Caco-2 (cell line): Measurements from ENCODE around the gene ZNF45. TPM values are rescaled to one million over a fixed set of nuclear protein-coding genes. Genes with fewer than 3 reads are reported as not detected.

Source experiments
- Bru-seq: library from RNA; stranded (reverse); fragments of 400-500 nt; gene quantifications from one replicate; lab custom pipeline; 2021; lab: Mats Ljungman, UMichigan
- BruChase-seq, 2 experiments: library from RNA; stranded (reverse); fragments of 400-500 nt; gene quantifications; one replicate each; lab custom pipeline; 2021; lab: Mats Ljungman, UMichigan
- BruUV-seq: library from RNA; stranded (reverse); fragments of 400-500 nt; replicated peaks from 2 replicates; lab custom pipeline; 2021; lab: Mats Ljungman, UMichigan
- CTCF ChIA-PET: fragments of 300-600 bp; sonication (Branson Sonifier 250); formaldehyde crosslinking; loops from one replicate; lab custom pipeline; 2022; ENCODE audit warnings: antibody characterized with exemption; lab: Charles Lee
- POLR2A ChIA-PET: fragments of 300-600 bp; sonication (Branson Sonifier 250); formaldehyde crosslinking; loops from one replicate; lab custom pipeline; 2022; ENCODE audit warnings: antibody characterized with exemption; lab: Charles Lee
- DNase-seq, 2 experiments: peaks; one replicate each; pipeline versions ENCODE4 v3.0.0 to v3.0.0-alpha.2; 2020 to 2022
- H3K27me3 ChIP-seq: replicated peaks from 2 replicates; pipeline ENCODE4 v1.6.0; 2011; ENCODE audit warnings: low read length; ENCODE audit not compliant: control insufficient read depth, insufficient read depth
- H3K36me3 ChIP-seq: 2 replicates; pipeline ENCODE4 v1.5.1; 2011; ENCODE audit warnings: low read length; ENCODE audit not compliant: control insufficient read depth, insufficient read depth
- H3K4me1 ChIP-seq: fragments of 250-450 bp; sonication (Bioruptor Pico); 2 replicates; pipeline ENCODE4 v1.5.1; 2020; ENCODE audit warnings: mild to moderate bottlenecking
- H3K4me3 ChIP-seq: 2 replicates; pipeline ENCODE4 v1.5.1; 2011; ENCODE audit warnings: low read depth, mild to moderate bottlenecking, control low read depth, low read length
- H3K9me3 ChIP-seq: fragments of 250-450 bp; sonication (Bioruptor Pico); 2 replicates; pipeline ENCODE4 v1.5.1; 2020; ENCODE audit warnings: mild to moderate bottlenecking, moderate library complexity
- H3K27ac Mint-ChIP-seq: one replicate; pipeline ENCODE4 v1.8.0; 2022; ENCODE audit warnings: mixed read lengths; ENCODE audit not compliant: unreplicated experiment
- H3K27me3 Mint-ChIP-seq: one replicate; pipeline ENCODE4 v1.8.0; 2022; ENCODE audit warnings: mixed read lengths; ENCODE audit not compliant: insufficient read depth, unreplicated experiment
- H3K36me3 Mint-ChIP-seq: one replicate; pipeline ENCODE4 v1.8.0; 2022; ENCODE audit warnings: mild to moderate bottlenecking, mixed read lengths; ENCODE audit not compliant: insufficient read depth, unreplicated experiment
- H3K4me1 Mint-ChIP-seq: one replicate; pipeline ENCODE4 v1.8.0; 2022; ENCODE audit warnings: low read depth, mixed read lengths; ENCODE audit not compliant: unreplicated experiment
- H3K4me3 Mint-ChIP-seq: one replicate; pipeline ENCODE4 v1.8.0; 2022; ENCODE audit warnings: mild to moderate bottlenecking, moderate library complexity, mixed read lengths; ENCODE audit not compliant: unreplicated experiment
- H3K9me3 Mint-ChIP-seq: one replicate; pipeline ENCODE4 v1.8.0; 2022; ENCODE audit warnings: mixed read lengths; ENCODE audit not compliant: unreplicated experiment
- CTCF ChIP-seq, 2 experiments: fragments of 200-600 bp in 1 of 2; IDR thresholded peaks; 1 replicate in 1 of 2; 2 replicates in 1 of 2; pipeline versions ENCODE4 v1.5.1 to v1.8.0; 2011 to 2022; ENCODE audit warnings: antibody characterized with exemption in 1 of 2, control low read depth in 1 of 2, inconsistent platforms in 1 of 2, low read depth in 1 of 2, low read length in 1 of 2, mild to moderate bottlenecking in 1 of 2, moderate library complexity in 1 of 2; ENCODE audit not compliant: insufficient read depth in 1 of 2, severe bottlenecking in 1 of 2, unreplicated experiment in 1 of 2
- intact Hi-C: fragments of 100-400 bp; cut with micrococcal nuclease; formaldehyde crosslinking; loops from one replicate; pipeline ENCODE4 v1.10.0; 2022; ENCODE audit not compliant: unreplicated experiment
- long read RNA-seq: library from polyadenylated mRNA; stranded (forward); transcript quantifications from one replicate; pipeline ENCODE4 v2.0.0, GENCODE V29; 2022
- total RNA-seq: library from RNA; stranded (reverse); gene quantifications from 2 replicates; pipeline ENCODE4 v1.2.3, GENCODE V29; 2022

Gene ZNF45
- 14.8 and 14.9 TPM in 2 replicates for total RNA-seq
- Bru-seq, nascent RNA, result percentile 72 among the genes with signal in this experiment
- percentile 75 among the genes with signal in this experiment for BruChase-seq, experiment 1, labeled RNA remaining after a 2-hour chase
- BruChase-seq, experiment 2, labeled RNA remaining after a 6-hour chase, result percentile 67 among the genes with signal in this experiment
- long read RNA-seq, partial matches to known transcripts, result 2 of 11 reads
- long read RNA-seq, other reads (novel, unspliced or antisense), result 9 of 11 reads

GRCh38 chr19:43934985-43935708 lies at the start of gene ZNF45:
TSS of gene ZNF45 (minus strand) at chr19:43935282. CDS start at chr19:43922185, 13,097 bp downstream.
- H3K36me3 Mint-ChIP-seq, result peaks cover 16% of the 10 kb centered on the region
- peak; percentile 90 to 92 for DNase-seq
- intact Hi-C loops, result loop anchor here (1.0 to 5.0 kb wide), 3 partner anchors 16 to 68 kb away; partner anchors contain the start of genes ZNF155, ZNF221 and ZNF230
- peaks cover 11% of the 10 kb centered on the region for H3K9me3 Mint-ChIP-seq
- H3K4me3 Mint-ChIP-seq, result peak within 1 kb of the TSS; percentile 94
- H3K4me1 Mint-ChIP-seq, result peaks cover 11% of the 10 kb centered on the region
- 0 out of 2 replicates have a peak, but pooled peaks cover 6% of the 10 kb centered on the region for H3K9me3 ChIP-seq
- BruUV-seq, result no TSS peak
- peak within 1 kb of the TSS; percentile 52 for H3K4me3 ChIP-seq
- peaks cover 5% of the 10 kb centered on the region; the same call in 1 of the 2 replicates for H3K4me1 ChIP-seq
- TF ChIP-seq CTCF (IDR thresholded peaks at IDR 0.05; ENCODE audit: insufficient read depth in 1 of 2, low read depth in 1 of 2, low read length in 1 of 2, severe bottlenecking in 1 of 2, unreplicated experiment in 1 of 2), result no peak
- H3K27ac Mint-ChIP-seq, result peak within 1 kb of the TSS; percentile 88
- ChIA-PET POLR2A (interaction anchor here (0.6 to 1.6 kb wide), 9 partner anchors 16 to 277 kb away, joined by 3 to 10 read pairs (median 4); partner anchors contain the start of genes ZNF221, ZNF224, ZNF226 and ZNF227), CTCF (interaction anchor here (0.5 to 1.6 kb wide), 4 partner anchors 16 to 378 kb away, joined by 3 to 8 read pairs (median 4); partner anchors contain the start of gene ZNF221)
- no peaks in the 10 kb centered on the region; the same call in 1 of the 2 replicates for H3K36me3 ChIP-seq
- no peaks in the 10 kb centered on the region for H3K27me3 ChIP-seq
- H3K27me3 Mint-ChIP-seq, result peaks cover under 1% of the 10 kb centered on the region

- H3K27ac Mint-ChIP-seq, result peak overlapping the region; percentile 95
- CTCF ChIA-PET, result no interaction called here
- BruUV-seq, result TSS peak; percentile 67
- H3K4me3 Mint-ChIP-seq, result peak overlapping the region; percentile 99
- no peak for DNase-seq
- intact Hi-C loops, result loop anchor here (1.0 to 10.0 kb wide), 7 partner anchors 18 to 180 kb away; partner anchors contain the start of genes ZNF221, ZNF225, ZNF226 and ZNF230
- H3K4me1 ChIP-seq, result no peaks in the 10 kb centered on the region
- no peaks in the 10 kb centered on the region; the same call in 1 of the 2 replicates for H3K36me3 ChIP-seq
- peaks cover 3% of the 10 kb centered on the region for H3K36me3 Mint-ChIP-seq
- H3K27me3 ChIP-seq, result no peaks in the 10 kb centered on the region
- no peaks in the 10 kb centered on the region for H3K27me3 Mint-ChIP-seq
- TF ChIP-seq CTCF (IDR thresholded peaks at IDR 0.05; ENCODE audit: insufficient read depth in 1 of 2, low read depth in 1 of 2, low read length in 1 of 2, severe bottlenecking in 1 of 2, unreplicated experiment in 1 of 2), result no peak
- peak overlapping the region; percentile 98 for H3K4me3 ChIP-seq
- no peaks in the 10 kb centered on the region for H3K9me3 Mint-ChIP-seq
- no peaks in the 10 kb centered on the region for H3K4me1 Mint-ChIP-seq
- POLR2A ChIA-PET, result interaction anchor here (0.5 to 0.7 kb wide), 2 partner anchors 19 to 33 kb away, joined by 3 read pairs; partner anchors contain the start of gene ZNF221
- H3K9me3 ChIP-seq, result no peaks in the 10 kb centered on the region
Observed at GRCh38 chr19:43984687-43985000, 49.6 kb upstream of the ZNF45 start.
